Motor neuron (in vitro differentiated cells): ENCODE data around the gene ADD1. TPM values are rescaled to one million over a fixed set of nuclear protein-coding genes. Genes with fewer than 3 reads are reported as not detected.

Source experiments
- ATAC-seq, 8 experiments: fragments of 200-7000 bp; cut with Tn5 transposase; replicated peaks in 6 of 8; 2 replicates each; pipeline ENCODE4 v1.8.0; 2021; ENCODE audit warnings: mild to moderate bottlenecking in 8 of 8, moderate library complexity in 8 of 8
- H3K27ac ChIP-seq, 2 donors: fragments of 250-450 bp; sonication (Bioruptor Pico); 2 replicates each; pipeline ENCODE4 v1.9.0; 2021; ENCODE audit warnings: antibody characterized with exemption in 2 of 2, mild to moderate bottlenecking in 2 of 2, moderate library complexity in 1 of 2
- H3K4me1 ChIP-seq, 2 donors: fragments of 250-450 bp; sonication (Bioruptor Pico); replicated peaks in 1 of 2; 2 replicates each; pipeline ENCODE4 v1.6.1; 2021; ENCODE audit warnings: antibody characterized with exemption in 2 of 2, mild to moderate bottlenecking in 2 of 2, moderate library complexity in 1 of 2
- H3K4me3 ChIP-seq, 5 donors: fragments of 250-450 bp; sonication (Bioruptor Pico); 2 replicates each; pipeline ENCODE4 v1.9.0; 2021; ENCODE audit warnings: antibody characterized with exemption in 5 of 5, mild to moderate bottlenecking in 5 of 5, moderate library complexity in 4 of 5
- WGBS, 10 experiments: fragments of 450-650 bp; shearing (Covaris generic); methylation state at CpG; one replicate each; pipeline ENCODE4 v1.0.0; 2022; 5-methylcytosine and 5-hydroxymethylcytosine counted together
- in situ Hi-C, 9 experiments: fragments of 400-800 bp; cut with MboI; loops; one replicate each; pipeline ENCODE4 v1.15.0; 2021; ENCODE audit warnings: low sequenced_read_pairs in 9 of 9, low pct_unique_long_range_greater_than_20kb in 2 of 9; ENCODE audit not compliant: unreplicated experiment in 9 of 9
- total RNA-seq, 8 experiments: library from RNA; unstranded; fragments of 300-600 nt; gene quantifications; 2 replicates each; pipeline versions ENCODE4 v1.2.3 to v1.2.4, GENCODE V29; 2022

The ADD1 gene
- total RNA-seq, 8 experiments from 2014 or later = 104 to 214 (median 136) TPM

DNA sequence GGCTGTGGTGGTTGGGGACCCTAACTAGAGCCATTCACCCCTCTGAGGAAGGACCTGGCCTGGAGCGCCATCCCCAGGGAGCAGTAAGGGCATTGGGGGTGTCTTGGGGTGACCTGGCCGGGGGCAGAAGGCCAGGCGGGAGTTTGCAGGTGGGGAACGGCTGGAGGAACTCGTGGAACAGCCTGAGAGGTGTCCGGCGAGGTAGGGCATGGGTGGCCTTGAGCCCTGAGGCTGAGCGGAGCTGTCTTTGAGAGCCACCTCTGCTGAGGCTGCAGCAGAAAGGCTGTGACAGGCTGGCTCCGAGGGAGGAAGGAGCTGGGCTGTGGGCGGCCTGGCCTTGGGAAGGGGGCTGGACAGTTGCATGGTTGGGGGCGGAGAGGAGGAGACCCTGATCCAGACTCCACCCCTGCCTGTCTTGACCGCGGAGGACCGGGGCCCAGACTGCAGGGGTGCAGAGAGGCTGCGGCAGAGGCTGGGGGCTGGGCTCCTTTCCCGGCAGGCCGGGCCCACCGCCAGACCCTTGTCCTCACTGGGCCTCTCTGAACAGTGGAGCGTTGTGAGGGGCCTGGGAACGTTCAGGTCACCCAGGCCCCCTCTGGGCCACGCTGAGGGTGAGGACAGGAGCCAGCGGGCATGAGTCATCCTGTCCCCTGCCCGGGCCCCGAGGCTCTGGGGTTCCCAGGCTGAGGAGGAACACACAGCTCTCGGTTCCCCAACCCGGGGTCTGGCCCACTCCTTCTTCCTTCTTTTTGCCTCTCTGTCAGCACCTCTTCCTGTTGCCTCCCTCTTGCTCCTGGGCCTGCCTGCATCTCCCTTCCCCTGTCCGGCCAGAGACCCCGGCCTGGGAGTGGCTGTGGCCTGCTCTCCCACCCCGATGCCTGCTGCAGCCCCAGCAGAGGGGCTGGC is 42.7 kb upstream of the ADD1 start:
- in situ Hi-C loops = no loop called here
- peaks cover 25 to 44% of the 10 kb centered on the region in 2 donors for H3K4me1 ChIP-seq
- peak; percentile 4 to 81 (median 74) for ATAC-seq
- H3K4me3 ChIP-seq = no peak overlapping the region
- WGBS, 10 experiments = 0 to 50% (median 28%) methylated on average over 2 to 9 of the region's 29 CpGs; no CpG with 5 or more reads in 6 of the 10 experiments
- H3K27ac ChIP-seq = peak overlapping the region in 1 of 2 donors; percentile 9

DNA sequence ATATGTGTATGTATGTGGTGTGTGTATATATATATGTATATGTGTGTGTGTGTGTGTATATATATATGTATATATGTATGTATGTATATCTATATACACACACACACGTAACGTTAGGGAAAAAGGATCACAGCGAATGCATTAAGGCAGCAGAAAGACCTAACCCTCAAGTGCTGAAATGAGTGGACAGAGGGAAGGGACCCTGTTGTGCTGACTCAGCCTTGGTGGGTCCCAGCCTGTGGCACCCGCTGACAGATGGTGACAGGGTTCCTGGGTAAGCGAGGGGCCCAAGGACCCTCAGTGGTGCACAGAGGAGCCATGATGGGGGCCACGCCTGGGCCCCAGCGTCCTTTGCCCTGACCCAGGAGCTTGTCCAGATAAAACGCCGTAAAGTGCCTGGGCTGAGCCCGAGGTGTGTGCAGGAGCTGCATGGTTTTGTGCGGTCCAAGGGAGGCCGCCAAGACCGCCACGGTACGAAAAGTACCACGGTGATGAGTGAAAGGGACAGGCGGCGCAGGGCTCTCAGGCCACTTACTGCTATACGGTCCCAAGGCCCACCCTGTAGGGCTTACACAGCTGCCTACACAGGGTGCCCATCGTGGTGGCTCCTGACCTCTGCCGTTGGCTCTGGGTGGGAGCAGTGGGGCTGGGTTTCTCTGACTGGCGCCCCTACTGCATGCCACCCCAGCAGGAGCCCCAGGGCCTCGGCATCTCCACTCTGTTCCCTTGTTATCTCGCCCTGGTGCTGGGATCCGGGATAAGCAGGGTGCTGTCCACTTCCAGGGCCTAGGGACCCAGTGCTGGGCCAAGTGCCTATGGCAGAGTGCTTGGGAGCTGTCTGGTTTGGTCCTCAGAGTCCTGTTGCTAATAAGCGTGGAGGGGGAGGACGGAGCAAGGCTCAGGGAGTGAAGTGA is 40.8 kb upstream of the ADD1 start:
- Histone ChIP-seq H3K4me1 (peaks cover 37 to 48% of the 10 kb centered on the region in 2 donors), H3K27ac (no peak overlapping the region), H3K4me3 (no peak overlapping the region)
- WGBS, 10 experiments = 80 to 92% (median 83%) methylated on average over 1 to 8 of the region's 27 CpGs; no CpG with 5 or more reads in 5 of the 10 experiments
- in situ Hi-C loops = no loop called here
- no peak for ATAC-seq

DNA sequence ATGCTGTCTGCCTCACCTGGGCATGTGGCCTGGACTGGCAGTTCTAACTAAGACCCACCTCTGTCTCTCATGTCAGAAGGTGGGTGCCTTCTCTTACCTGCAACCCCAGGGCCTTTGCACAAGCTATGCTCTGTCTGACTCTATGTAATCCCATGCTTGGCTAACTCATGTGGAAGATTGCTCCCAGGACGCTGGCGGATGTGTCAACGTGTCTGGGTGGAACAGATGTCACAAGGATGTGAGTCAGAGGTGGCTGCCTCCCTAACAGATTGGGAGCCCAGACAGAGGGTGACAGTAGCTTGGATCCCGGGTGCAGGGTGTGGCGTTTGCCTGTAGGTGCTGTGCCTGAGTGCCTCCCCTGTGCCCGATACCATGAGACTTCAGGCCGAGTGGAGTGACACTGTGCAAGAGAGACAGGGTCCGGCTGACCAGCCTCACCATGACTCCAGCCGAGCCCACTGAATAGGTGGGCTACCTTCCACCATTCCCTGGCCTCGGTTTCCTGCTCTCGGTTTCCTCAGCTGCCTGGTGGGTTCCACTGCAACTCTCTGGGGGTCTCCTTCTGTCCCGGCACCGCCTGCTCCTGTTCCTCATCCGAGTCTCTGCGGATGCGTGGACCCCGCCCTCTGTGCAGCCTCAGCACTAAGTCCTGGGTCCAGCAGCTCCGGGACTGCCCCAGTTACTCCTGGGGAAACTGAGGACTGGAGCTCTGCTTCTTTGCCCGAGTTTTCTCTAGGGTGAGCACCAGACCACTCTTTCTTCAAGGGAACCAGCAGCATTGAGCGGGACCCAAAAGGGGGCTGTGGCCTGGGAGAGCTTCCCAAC is 39.8 kb upstream of the ADD1 start:
- H3K4me1 ChIP-seq = peaks cover 32 to 40% of the 10 kb centered on the region in 2 donors
- no peak overlapping the region for H3K4me3 ChIP-seq
- peak in 2 of 8 experiments; percentile 3 to 11 for ATAC-seq
- WGBS, 10 experiments = 53 to 88% (median 76%) methylated on average over 2 to 9 of the region's 20 CpGs; no CpG with 5 or more reads in 4 of the 10 experiments
- in situ Hi-C loops = no loop called here
- no peak overlapping the region for H3K27ac ChIP-seq

GRCh38 chr4:2804449-2804972 is 39.1 kb upstream of the ADD1 start:
- no peak overlapping the region for H3K27ac ChIP-seq
- WGBS, 10 experiments = 100% methylated on average over 3 of the region's 10 CpGs; no CpG with 5 or more reads in 9 of the 10 experiments
- no peak for ATAC-seq
- peaks cover 28 to 35% of the 10 kb centered on the region in 2 donors for H3K4me1 ChIP-seq
- no peak overlapping the region for H3K4me3 ChIP-seq
- in situ Hi-C loops = no loop called here

GRCh38 chr4:2804973-2805501 is 38.6 kb upstream of the ADD1 start:
- in situ Hi-C loops = no loop called here
- WGBS, 10 experiments = 80 to 100% (median 95%) methylated on average over 1 to 4 of the region's 13 CpGs; no CpG with 5 or more reads in 7 of the 10 experiments
- Histone ChIP-seq H3K4me3 (no peak overlapping the region), H3K27ac (no peak overlapping the region), H3K4me1 (peaks cover 28 to 35% of the 10 kb centered on the region in 2 donors)
- no peak for ATAC-seq

DNA sequence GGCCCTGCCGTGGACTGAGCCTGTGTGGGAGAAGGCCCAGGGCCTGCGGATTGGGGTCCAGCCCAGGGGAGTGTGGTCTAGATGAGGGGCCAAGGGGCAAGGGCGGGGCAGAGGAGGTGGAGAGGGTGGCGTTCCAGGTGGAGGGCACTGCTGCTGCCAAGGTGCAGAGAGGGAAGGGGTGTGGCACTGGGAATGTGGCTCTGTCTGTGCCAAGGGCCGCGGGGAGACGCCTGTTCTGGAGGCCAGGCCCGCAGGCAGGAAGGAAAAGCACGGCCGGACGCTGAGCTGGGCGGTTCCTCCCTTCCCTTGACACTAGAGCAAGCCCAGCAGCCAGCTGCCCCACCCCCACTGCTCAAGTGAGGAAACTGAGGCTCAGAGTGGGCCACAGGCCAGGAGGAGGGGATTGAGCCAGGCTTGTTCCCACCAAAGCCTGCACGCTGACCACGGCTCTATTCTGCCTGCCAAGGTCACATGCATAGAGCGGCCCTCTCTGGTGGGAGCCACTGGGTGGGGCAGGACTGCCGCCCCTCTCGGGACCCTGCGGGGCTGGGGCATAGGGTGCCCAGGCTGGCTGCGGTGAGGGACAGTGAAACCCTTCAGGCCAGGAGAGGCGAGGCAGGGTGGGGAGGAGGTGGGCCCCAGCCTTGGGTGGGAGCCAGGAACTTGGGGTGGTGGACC is 37.8 kb upstream of the ADD1 start:
- 92 to 100% methylated on average over 2 to 6 of the region's 20 CpGs; no CpG with 5 or more reads in 8 of the 10 experiments for WGBS, 10 experiments
- peak in 2 of 8 experiments; percentile 19 to 40 for ATAC-seq

GRCh38 chr4:2806390-2807355 is 37.0 kb upstream of the ADD1 start:
- 44 to 82% (median 60%) methylated on average over 2 to 5 of the region's 28 CpGs; no CpG with 5 or more reads in 5 of the 10 experiments for WGBS, 10 experiments
- peak; percentile 30 to 90 (median 83) for ATAC-seq
- H3K4me3 ChIP-seq = no peak overlapping the region
- H3K27ac ChIP-seq = peak overlapping the region; percentile 46 to 54
- in situ Hi-C loops = no loop called here
- H3K4me1 ChIP-seq = peaks cover 26 to 32% of the 10 kb centered on the region in 2 donors

More for the DNA sequence above, 37.8 kb upstream of the ADD1 start:
- Histone ChIP-seq H3K27ac (no peak overlapping the region), H3K4me3 (no peak overlapping the region), H3K4me1 (peaks cover 29 to 34% of the 10 kb centered on the region in 2 donors)
- in situ Hi-C loops = no loop called here

DNA sequence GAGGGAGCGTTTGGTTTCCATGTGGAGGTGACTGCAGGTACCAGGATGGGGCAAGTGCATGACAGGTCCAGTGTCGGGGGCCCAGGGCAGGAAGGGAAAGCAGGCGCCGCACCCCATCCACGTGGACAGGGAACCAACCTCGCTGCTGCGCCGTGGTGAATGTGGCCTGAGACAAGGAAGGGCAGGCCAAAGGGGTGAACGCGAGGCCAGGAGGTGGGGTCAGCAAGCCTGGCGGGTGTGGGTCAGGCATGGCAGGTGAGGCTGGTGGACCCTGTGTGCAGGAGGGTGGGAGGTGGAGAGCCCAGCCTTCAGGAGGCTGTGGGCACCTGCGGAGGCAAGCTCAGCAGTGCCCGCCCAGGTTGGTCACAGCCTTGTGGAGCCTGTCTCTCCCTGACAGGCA is 36.1 kb upstream of the ADD1 start:
- Histone ChIP-seq H3K4me1 (peaks cover 33 to 41% of the 10 kb centered on the region in 2 donors), H3K27ac (no peak overlapping the region)

GRCh38 chr4:2808001-2808400 is 35.6 kb upstream of the ADD1 start:
- in situ Hi-C loops = no loop called here
- 67 to 100% (median 100%) methylated on average over 1 to 3 of the region's 7 CpGs; no CpG with 5 or more reads in 3 of the 10 experiments for WGBS, 10 experiments
- H3K4me1 ChIP-seq = peaks cover 33 to 44% of the 10 kb centered on the region in 2 donors
- no peak for ATAC-seq
- H3K27ac ChIP-seq = no peak overlapping the region
- H3K4me3 ChIP-seq = no peak overlapping the region

More for the DNA sequence above, 36.1 kb upstream of the ADD1 start:
- H3K4me3 ChIP-seq = no peak overlapping the region
- in situ Hi-C loops = no loop called here
- 80 to 100% (median 96%) methylated on average over 2 to 5 of the region's 13 CpGs; no CpG with 5 or more reads in 7 of the 10 experiments for WGBS, 10 experiments
- no peak for ATAC-seq

DNA sequence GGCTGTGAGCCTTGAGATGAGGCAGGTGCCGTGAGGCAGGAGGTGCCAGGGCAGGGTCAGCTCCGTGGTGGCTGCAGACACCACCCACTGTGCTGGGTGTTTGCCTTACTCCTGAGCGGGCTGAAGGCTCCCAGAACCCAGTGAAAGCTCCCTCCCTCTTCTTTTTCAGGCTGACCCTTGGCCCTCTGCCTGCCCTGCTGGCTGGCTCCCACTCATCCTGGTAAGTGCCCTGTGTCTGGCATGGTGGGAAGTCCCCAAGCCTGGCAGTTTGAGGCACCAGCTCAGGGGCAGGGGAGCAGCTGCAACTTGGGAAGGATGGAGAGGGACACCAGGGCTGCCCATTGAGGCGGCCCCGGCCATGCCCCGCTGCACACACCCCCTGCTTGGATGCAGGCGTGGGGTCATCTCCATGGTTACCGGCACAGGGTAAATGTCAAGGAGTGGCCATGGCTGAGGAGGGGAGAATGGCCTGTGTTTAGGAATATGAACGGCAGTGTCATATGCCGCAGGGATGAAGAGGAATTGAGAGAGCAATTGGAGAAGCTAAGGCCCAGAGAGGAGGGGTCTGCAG is 33.9 kb upstream of the ADD1 start:
- Histone ChIP-seq H3K4me3 (no peak overlapping the region), H3K4me1 (peaks cover 33 to 44% of the 10 kb centered on the region in 2 donors), H3K27ac (peak overlapping the region in 1 of 2 donors; percentile 16)
- in situ Hi-C loops = no loop called here
- 7 to 100% (median 50%) methylated on average over 1 to 2 of the region's 10 CpGs; no CpG with 5 or more reads in 7 of the 10 experiments for WGBS, 10 experiments
- ATAC-seq = no peak
